IPS-NIHi7 (cell line): ENCODE data around the gene CD164L2.
A peak's percentile ranks its signal among the peaks of the same experiment; 100 is the strongest.

Experiments used
- DNase-seq: peaks from one replicate; pipeline ENCODE4 v3.0.0; 2012; ENCODE audit warnings: mixed read lengths; ENCODE audit errors: extremely low spot score

The CD164L2 gene

DNA sequence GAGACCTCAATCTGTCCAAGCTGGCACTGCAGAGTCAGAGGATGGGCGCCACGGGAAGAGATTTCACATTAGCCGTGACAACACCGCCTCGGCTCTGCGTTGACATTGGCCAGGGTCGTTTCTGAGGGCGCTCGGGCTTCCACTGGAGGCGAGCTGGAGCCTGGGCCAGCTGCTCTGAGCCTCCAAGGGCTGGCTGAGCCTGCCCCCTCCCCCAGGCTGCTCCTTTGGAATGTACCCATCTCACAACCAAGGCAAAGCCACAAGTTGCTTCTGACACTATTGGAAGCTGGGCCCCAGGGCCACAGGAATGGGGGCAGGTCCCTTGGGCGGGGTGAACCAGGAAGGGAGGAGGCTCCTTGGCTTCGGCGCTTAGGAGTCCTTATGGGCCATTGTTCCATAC, 21.9 kb upstream of the CD164L2 start:
- DNase-seq = peak; percentile 58

DNA sequence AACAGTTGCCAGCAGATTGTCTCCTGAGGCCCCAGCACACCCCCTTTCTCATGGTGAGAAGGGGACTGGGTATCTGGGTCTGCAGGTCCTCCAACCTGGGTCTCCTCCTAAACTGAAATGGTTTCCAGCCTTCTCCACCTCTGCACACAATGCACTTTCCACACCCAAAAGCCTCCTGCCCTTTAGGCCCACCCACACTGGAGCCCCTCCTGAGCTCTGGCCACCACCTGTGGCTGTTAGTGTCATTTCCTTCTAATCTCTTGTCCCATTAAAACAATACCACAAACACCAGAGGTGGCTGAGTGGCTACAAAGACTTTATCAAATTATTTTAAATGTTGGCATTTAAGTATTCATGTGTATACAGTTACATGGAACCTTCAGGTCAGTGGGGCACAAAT, 20.8 kb upstream of the CD164L2 start:
- DNase-seq = no peak

GRCh38 chr1:27403065-27403726, 20.1 kb upstream of the CD164L2 start:
- peak; percentile 60 for DNase-seq

GRCh38 chr1:27402349-27402754, 19.2 kb upstream of the CD164L2 start:
- DNase-seq = peak; percentile 57

DNA sequence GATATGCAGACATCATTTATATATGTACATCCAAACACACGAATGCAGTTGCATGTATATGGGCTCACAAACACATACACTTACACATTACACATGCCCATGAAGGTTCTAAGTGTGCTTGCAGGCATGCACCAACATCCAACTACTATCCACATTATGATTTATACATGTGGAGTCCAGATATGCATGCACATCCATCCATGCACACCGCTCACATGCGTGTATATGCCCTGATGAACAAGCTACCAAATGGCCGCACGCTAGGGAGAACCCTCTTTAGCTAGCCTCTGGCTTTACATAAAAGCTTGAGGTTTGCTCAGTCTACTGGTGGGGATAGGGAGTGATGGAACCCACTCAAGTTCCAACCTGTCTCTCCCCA, 17.8 kb upstream of the CD164L2 start:
- DNase-seq = no peak

DNA sequence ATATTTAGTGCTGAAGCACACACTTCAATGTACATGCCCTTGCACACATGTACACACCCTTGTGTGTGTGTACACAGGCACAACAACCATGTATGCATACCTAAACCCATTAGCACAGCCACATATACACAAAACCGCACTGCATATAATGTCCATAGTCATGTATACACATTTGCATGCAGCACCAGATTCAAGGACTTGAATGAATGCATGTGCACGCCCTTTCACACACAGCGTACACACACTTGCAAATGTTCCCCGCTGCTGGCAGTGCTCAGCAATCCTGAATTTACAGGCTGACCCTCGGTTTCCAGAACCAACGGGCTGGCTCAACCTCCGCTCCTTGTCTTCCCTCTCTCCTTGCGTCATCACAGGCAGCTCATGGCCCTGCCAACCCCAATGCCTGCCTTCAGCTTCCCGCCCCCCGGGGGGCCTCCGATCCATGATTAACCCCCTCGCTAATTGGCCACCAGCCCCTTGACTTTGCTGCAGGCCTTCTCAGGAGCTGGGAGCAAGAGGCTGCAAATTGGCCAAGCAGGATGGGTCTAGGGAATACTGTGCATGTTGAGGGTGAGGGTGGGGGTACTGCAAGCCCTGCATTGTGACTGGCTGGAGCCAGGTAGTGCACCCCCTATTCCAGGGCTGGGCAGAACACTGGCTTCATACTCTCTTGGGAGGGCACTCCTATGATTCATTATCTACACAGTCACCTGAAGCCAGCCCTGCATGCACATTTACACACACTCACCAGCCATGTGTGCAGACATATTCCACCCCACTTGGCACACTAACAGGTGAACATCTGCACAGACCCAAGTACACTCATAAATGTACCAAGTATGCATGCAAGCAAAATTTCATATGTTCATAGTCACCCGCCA, 17.2 kb upstream of the CD164L2 start:
- no peak for DNase-seq

- no peak for DNase-seq
These were observed 16.3 kb upstream of the CD164L2 start for GRCh38 chr1:27399251-27400025.

GRCh38 chr1:27398405-27399149, 15.4 kb upstream of the CD164L2 start:
- DNase-seq = no peak

DNA sequence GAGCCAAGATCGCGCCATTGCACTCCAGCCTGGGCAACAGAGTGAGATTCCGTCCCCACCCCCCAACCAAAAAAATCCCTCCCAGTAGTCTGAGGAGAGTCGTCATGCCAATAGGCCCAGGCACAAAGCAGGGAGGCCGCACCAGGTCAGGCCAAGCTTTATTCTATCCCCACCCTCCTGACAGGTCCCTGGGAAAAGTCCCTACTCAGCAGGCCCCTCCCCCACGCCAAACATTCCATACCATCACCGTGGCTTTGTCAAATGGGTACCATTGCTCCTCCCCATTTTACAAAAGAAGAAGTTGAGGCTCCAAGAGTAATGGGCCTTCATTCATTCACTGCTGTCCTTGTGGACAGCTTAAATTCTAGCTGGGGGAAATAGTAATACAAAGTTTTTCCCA, 14.6 kb upstream of the CD164L2 start:
- DNase-seq = no peak

GRCh38 chr1:27397110-27397509, 14.0 kb upstream of the CD164L2 start:
- DNase-seq = no peak

GRCh38 chr1:27395441-27396195, 12.5 kb upstream of the CD164L2 start:
- DNase-seq = peak; percentile 83

GRCh38 chr1:27394925-27395324, 11.8 kb upstream of the CD164L2 start:
- DNase-seq = no peak

- DNase-seq = no peak
These were observed 11.1 kb upstream of the CD164L2 start for GRCh38 chr1:27394282-27394658.

DNA sequence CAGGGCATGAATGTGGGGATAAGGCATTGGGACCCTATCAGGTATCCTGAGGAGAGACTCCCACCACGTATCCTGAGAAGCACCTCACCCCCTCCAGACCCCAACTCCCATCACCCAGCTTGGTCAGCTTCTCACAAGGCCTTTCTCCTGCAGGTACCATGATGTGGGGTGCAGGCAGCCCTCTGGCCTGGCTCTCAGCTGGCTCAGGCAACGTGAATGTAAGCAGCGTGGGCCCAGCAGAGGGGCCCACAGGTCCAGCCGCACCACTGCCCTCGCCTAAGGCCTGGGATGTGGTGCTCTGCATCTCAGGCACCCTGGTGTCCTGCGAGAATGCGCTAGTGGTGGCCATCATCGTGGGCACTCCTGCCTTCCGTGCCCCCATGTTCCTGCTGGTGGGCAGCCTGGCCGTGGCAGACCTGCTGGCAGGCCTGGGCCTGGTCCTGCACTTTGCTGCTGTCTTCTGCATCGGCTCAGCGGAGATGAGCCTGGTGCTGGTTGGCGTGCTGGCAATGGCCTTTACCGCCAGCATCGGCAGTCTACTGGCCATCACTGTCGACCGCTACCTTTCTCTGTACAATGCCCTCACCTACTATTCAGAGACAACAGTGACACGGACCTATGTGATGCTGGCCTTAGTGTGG, 10.6 kb upstream of the CD164L2 start:
- DNase-seq = no peak

DNA sequence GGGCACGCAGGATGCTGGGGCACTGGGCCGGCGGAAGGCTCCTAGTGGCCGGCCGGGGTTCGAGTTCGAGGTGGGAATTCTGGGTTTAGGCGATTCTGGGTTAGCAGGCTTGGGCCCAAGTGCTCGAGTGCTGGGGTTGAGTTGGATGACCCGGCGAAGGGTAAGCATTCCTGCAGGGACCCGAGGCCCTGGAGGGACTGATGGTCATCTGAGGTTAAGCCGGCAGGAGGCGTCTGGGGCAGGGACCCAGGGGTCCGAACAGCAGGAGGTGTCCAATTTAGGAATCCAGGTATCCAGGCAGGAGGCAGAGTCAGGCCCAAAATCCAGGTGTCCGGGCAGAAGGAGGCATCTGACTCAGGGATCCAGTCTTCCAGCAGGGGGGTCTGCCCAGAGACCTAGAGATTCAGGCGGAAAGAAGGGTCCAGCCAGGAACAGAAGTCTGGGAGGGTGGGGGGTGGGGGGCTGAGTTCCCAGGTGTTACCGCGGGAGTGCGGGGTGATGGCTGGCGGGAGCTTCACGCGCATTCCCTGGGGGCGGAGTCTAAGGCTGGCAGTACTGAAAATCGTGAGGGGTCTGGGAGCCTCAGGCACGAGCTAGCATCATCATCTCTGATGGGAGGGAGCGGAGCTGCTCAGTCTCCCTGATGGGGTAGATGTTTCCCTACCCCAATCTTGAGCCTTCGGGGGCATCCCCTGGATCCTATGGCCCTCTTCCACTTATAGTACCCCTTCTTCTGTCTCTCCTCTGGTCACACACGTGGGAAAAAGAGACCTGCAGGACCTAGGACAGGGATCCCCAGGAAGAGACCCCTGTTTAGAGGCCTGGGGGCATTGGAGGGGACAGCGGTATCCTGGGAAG, 9.9 kb upstream of the CD164L2 start:
- no peak for DNase-seq

- DNase-seq = peak; percentile 93
These were observed 9.1 kb upstream of the CD164L2 start, which contains the start of gene GPR3 for GRCh38 chr1:27392096-27392777. Gene GPR3, plus strand, starts transcription at chr1:27392622. Its CDS starts 1,177 bp downstream, at chr1:27393799.

- DNase-seq = peak; percentile 73
These were observed 8.5 kb upstream of the CD164L2 start for GRCh38 chr1:27391511-27392095.

DNA sequence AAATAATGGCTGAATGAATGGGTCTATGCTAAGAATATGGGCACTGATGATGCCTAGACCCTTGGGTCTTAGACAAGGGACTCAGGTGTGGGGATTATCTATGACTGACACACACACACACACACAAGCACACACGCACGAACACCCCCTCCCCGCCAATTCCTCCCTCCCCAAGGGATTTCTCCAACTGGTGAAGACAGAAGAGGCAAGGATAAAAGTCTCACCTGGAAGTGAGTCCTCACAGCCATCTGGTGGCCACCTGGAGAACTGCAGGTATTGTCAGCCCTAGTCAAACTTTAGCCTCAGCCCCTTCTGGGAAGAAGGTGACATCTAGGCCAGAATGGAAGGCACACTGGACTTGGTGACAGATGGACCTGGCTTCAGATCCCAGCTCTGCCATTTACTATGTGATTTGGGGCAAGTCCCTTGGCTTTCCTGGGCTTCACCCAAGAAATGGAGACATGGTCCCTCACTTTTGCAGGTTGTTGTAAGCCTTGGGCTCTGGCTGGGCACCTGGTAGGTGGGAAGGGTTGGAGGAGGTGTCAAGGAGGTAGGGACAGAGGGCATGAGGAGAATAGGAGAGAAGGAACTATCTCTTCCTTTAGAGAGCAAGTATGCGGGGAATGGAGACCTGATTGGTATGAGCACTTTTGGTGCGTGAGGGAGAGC, 5.3 kb upstream of the CD164L2 start:
- peak; percentile 71 for DNase-seq
